Ascending aorta (tissue), 2 donors: Measurements from ENCODE around the gene CCDC106. TPM values are rescaled to one million over a fixed set of nuclear protein-coding genes. Genes with fewer than 3 reads are reported as not detected.

Source experiments
- DNase-seq, 2 donors: peaks; one replicate each; pipeline ENCODE4 v3.0.0-alpha.2; 2019; ENCODE audit warnings: low spot score in 2 of 2
- H3K27ac ChIP-seq, 2 donors: fragments of 200-600 bp; sonication (generic); one replicate each; pipeline ENCODE4 v1.5.1; 2016 to 2017; ENCODE audit warnings: mild to moderate bottlenecking in 1 of 2
- H3K27me3 ChIP-seq: fragments of 200-600 bp; sonication (generic); one replicate; pipeline ENCODE4 v1.5.1; 2017
- H3K36me3 ChIP-seq, 2 donors: fragments of 200-600 bp; sonication (generic); one replicate each; pipeline ENCODE4 v1.5.1; 2016
- H3K4me1 ChIP-seq, 2 donors: fragments of 200-600 bp; sonication (generic); one replicate each; pipeline ENCODE4 v1.5.1; 2016 to 2017; ENCODE audit warnings: mild to moderate bottlenecking in 1 of 2
- H3K4me3 ChIP-seq, 2 donors: fragments of 200-600 bp; sonication (generic); one replicate each; pipeline ENCODE4 v1.5.1; 2016 to 2017; ENCODE audit warnings: mild to moderate bottlenecking in 1 of 2
- H3K9me3 ChIP-seq, 2 donors: fragments of 200-600 bp; sonication (generic); one replicate each; pipeline ENCODE4 v1.5.1; 2016
- intact Hi-C: fragments of 100-400 bp; cut with DNase I; formaldehyde crosslinking; loops from one replicate; pipeline ENCODE4 v1.15.1; 2023
- total RNA-seq: library from RNA; depleted of rRNA; stranded (reverse); fragments of >200 nt; gene quantifications from one replicate; pipeline ENCODE4 v1.1.0, GENCODE V29; 2016
- TF ChIP-seq, protein P1 (sequence below), 3 experiments: fragments of 200-600 bp in 2 of 3; fragments of 450-650 bp in 1 of 3; sonication (generic) in 2 of 3; IDR thresholded peaks; one replicate each; pipeline ENCODE4 v1.5.1; 2016 to 2019; ENCODE audit warnings: antibody characterized with exemption in 3 of 3, mild to moderate bottlenecking in 1 of 3, moderate library complexity in 1 of 3

The CCDC106 gene
- total RNA-seq, 1 donor from 2014 or later, result 27.6 TPM

DNA sequence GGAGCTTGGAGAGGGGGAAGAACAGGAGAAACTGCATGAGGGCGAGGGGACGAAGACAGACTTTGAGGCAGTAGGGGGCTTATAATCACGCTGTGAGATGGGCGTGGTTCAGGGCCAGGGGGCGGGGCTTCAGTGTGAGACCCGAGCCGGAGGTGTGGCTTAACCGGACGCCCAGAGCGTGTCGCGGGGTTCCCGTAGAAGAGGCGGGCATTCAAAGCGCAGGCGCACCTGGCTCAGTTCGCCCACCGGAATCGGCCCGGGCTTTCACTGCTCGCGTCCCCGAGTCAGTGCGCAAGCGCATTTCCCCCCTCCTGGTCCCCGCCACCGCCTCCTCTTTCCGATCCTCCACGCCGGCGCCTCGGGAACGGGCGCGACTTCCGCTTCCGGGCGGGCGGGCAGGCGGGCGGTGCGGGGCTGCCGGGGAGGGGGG, 42.8 kb upstream of the CCDC106 start:
- H3K9me3 ChIP-seq, result no peaks in the 10 kb centered on the region
- H3K36me3 ChIP-seq, result peaks cover 0 to 12% of the 10 kb centered on the region in 2 donors
- intact Hi-C loops, result loop anchor here (1.0 to 10.0 kb wide), 3 partner anchors 19 to 320 kb away; partner anchors contain the start of genes BRSK1, HSPBP1 and ZNF784
- H3K27ac ChIP-seq, result peak overlapping the region; percentile 92 to 98
- H3K27me3 ChIP-seq, result no peaks in the 10 kb centered on the region
- TF ChIP-seq, protein P1, sequence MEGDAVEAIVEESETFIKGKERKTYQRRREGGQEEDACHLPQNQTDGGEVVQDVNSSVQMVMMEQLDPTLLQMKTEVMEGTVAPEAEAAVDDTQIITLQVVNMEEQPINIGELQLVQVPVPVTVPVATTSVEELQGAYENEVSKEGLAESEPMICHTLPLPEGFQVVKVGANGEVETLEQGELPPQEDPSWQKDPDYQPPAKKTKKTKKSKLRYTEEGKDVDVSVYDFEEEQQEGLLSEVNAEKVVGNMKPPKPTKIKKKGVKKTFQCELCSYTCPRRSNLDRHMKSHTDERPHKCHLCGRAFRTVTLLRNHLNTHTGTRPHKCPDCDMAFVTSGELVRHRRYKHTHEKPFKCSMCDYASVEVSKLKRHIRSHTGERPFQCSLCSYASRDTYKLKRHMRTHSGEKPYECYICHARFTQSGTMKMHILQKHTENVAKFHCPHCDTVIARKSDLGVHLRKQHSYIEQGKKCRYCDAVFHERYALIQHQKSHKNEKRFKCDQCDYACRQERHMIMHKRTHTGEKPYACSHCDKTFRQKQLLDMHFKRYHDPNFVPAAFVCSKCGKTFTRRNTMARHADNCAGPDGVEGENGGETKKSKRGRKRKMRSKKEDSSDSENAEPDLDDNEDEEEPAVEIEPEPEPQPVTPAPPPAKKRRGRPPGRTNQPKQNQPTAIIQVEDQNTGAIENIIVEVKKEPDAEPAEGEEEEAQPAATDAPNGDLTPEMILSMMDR (IDR thresholded peaks at IDR 0.05), result no peak
- peaks cover 3 to 13% of the 10 kb centered on the region in 2 donors for H3K4me1 ChIP-seq
- DNase-seq, result peak; percentile 89 to 98
- H3K4me3 ChIP-seq, result peak overlapping the region; percentile 91 to 93

GRCh38 chr19:55605637-55606470, 42.2 kb upstream of the CCDC106 start, which contains the start of gene ZNF865:
Gene ZNF865, plus strand, starts transcription at chr19:55605647. Its CDS starts 7,972 bp downstream, at chr19:55613619.
- peaks cover 3 to 13% of the 10 kb centered on the region in 2 donors for H3K4me1 ChIP-seq
- peak in 1 of 2 donors; percentile 85 for DNase-seq
- H3K36me3 ChIP-seq, result peaks cover 0 to 17% of the 10 kb centered on the region in 2 donors
- intact Hi-C loops, result loop anchor here (1.0 to 10.0 kb wide), 3 partner anchors 18 to 321 kb away; partner anchors contain the start of genes BRSK1, HSPBP1 and ZNF784
- peak within 1 kb of the TSS; percentile 91 to 93 for H3K4me3 ChIP-seq
- TF ChIP-seq, protein P1 (IDR thresholded peaks at IDR 0.05), result peak; percentile 69 to 72 (median 70)
- peak within 1 kb of the TSS; percentile 92 to 98 for H3K27ac ChIP-seq
- H3K9me3 ChIP-seq, result no peaks in the 10 kb centered on the region
- no peaks in the 10 kb centered on the region for H3K27me3 ChIP-seq

GRCh38 chr19:55606471-55606787, 41.6 kb upstream of the CCDC106 start:
- H3K36me3 ChIP-seq, result peaks cover 0 to 17% of the 10 kb centered on the region in 2 donors
- H3K4me1 ChIP-seq, result peaks cover 3 to 13% of the 10 kb centered on the region in 2 donors
- peak overlapping the region; percentile 91 to 93 for H3K4me3 ChIP-seq
- H3K27me3 ChIP-seq, result no peaks in the 10 kb centered on the region
- intact Hi-C loops, result loop anchor here (10.0 kb wide), 1 partner anchor 322 kb away; the partner anchor contains the start of genes BRSK1 and HSPBP1
- TF ChIP-seq, protein P1 (IDR thresholded peaks at IDR 0.05), result no peak
- DNase-seq, result no peak
- H3K9me3 ChIP-seq, result no peaks in the 10 kb centered on the region
- peak overlapping the region; percentile 92 to 98 for H3K27ac ChIP-seq

- no peak for DNase-seq
- intact Hi-C loops, result loop anchor here (10.0 kb wide), 1 partner anchor 322 kb away; the partner anchor contains the start of genes BRSK1 and HSPBP1
- no peaks in the 10 kb centered on the region for H3K9me3 ChIP-seq
- peak overlapping the region; percentile 91 to 93 for H3K4me3 ChIP-seq
- peak overlapping the region; percentile 92 to 98 for H3K27ac ChIP-seq
- peaks cover 3 to 13% of the 10 kb centered on the region in 2 donors for H3K4me1 ChIP-seq
- no peaks in the 10 kb centered on the region for H3K27me3 ChIP-seq
- H3K36me3 ChIP-seq, result peaks cover 0 to 17% of the 10 kb centered on the region in 2 donors
- TF ChIP-seq, protein P1 (IDR thresholded peaks at IDR 0.05), result no peak
These were observed 41.2 kb upstream of the CCDC106 start for GRCh38 chr19:55606817-55607216.

GRCh38 chr19:55609326-55609725, 38.7 kb upstream of the CCDC106 start:
- Histone ChIP-seq H3K4me1 (peaks cover 2 to 12% of the 10 kb centered on the region in 2 donors), H3K36me3 (peaks cover 3 to 18% of the 10 kb centered on the region in 2 donors), H3K27ac (no peak overlapping the region), H3K9me3 (no peaks in the 10 kb centered on the region), H3K4me3 (no peak overlapping the region), H3K27me3 (no peaks in the 10 kb centered on the region)
- intact Hi-C loops, result loop anchor here (10.0 kb wide), 1 partner anchor 325 kb away; the partner anchor contains the start of genes BRSK1 and HSPBP1
- TF ChIP-seq, protein P1 (IDR thresholded peaks at IDR 0.05), result no peak
- no peak for DNase-seq
